Upper lobe of left lung (tissue), 6 donors: ENCODE data around the gene PTBP1. TPM values are rescaled to one million over a fixed set of nuclear protein-coding genes. Genes with fewer than 3 reads are reported as not detected.

Experiments used
- ATAC-seq, 2 donors: fragments of 200-7000 bp; cut with Tn5 transposase; one replicate each; pipeline ENCODE4 v1.9.1; 2022; ENCODE audit warnings: mild to moderate bottlenecking in 2 of 2, moderate library complexity in 2 of 2; ENCODE audit not compliant: low FRiP score in 2 of 2
- DNase-seq, 2 donors: peaks; one replicate each; pipeline ENCODE4 v3.0.0-alpha.2; 2019 to 2020
- H3K27ac ChIP-seq, 4 donors: fragments of 200-600 bp; sonication (generic); one replicate each; pipeline ENCODE4 v1.5.1; 2016 to 2019
- H3K27me3 ChIP-seq, 4 donors: fragments of 200-600 bp; sonication (generic); one replicate each; pipeline ENCODE4 v1.5.1; 2017 to 2019
- H3K36me3 ChIP-seq, 4 donors: fragments of 200-600 bp; sonication (generic); one replicate each; pipeline ENCODE4 v1.5.1; 2016 to 2019
- H3K4me1 ChIP-seq, 4 donors: fragments of 200-600 bp; sonication (generic); one replicate each; pipeline ENCODE4 v1.5.1; 2018 to 2019
- H3K4me3 ChIP-seq, 4 donors: fragments of 200-600 bp; sonication (generic); one replicate each; pipeline ENCODE4 v1.5.1; 2017 to 2019; ENCODE audit warnings: mild to moderate bottlenecking in 2 of 4, moderate library complexity in 1 of 4
- H3K9me3 ChIP-seq, 4 donors: fragments of 200-600 bp; sonication (generic); one replicate each; pipeline ENCODE4 v1.5.1; 2018 to 2019
- EP300 ChIP-seq, 4 donors: sonication (generic); formaldehyde crosslinking; IDR thresholded peaks; one replicate each; pipeline ENCODE4 v1.5.1; 2017; ENCODE audit warnings: antibody characterized with exemption in 4 of 4, control low read depth in 2 of 4
- POLR2A ChIP-seq, 4 donors: fragments of 450-650 bp; IDR thresholded peaks; one replicate each; pipeline ENCODE4 v1.5.1; 2016 to 2017; ENCODE audit warnings: antibody characterized with exemption in 4 of 4, mild to moderate bottlenecking in 2 of 4
- POLR2AphosphoS5 ChIP-seq, 2 donors: sonication (generic); formaldehyde crosslinking; IDR thresholded peaks; one replicate each; pipeline ENCODE4 v1.5.1; 2017; ENCODE audit warnings: antibody characterized with exemption in 2 of 2
- WGBS, 2 donors: methylation state at CpG; one replicate each; pipeline ENCODE4 v1.1.5; 2017 to 2018; 5-methylcytosine and 5-hydroxymethylcytosine counted together
- total RNA-seq, 6 donors: library from RNA; depleted of rRNA in 4 of 6; stranded (reverse); fragments of >200 nt in 4 of 6; gene quantifications; one replicate each; pipeline versions ENCODE4 v1.1.0 to v1.2.1, GENCODE V29; 2016 to 2021
- TF ChIP-seq, protein P1 (sequence below), 6 experiments: fragments of 450-650 bp in 4 of 6; fragments of 200-600 bp in 2 of 6; sonication (generic) in 2 of 6; IDR thresholded peaks; one replicate each; pipeline ENCODE4 v1.5.1; 2016 to 2019; ENCODE audit warnings: antibody characterized with exemption in 6 of 6
- donor health status: DM: no; HTN: no; CAD: no; lungs with moderate emphysema.
- donor health status: DM: no; HTN: yes; CAD: no; lungs with severe emphysema.

The PTBP1 gene
- total RNA-seq, 6 donors from 2014 or later = 122 to 270 (median 219) TPM

- H3K27ac ChIP-seq = peak overlapping the region; percentile 79 to 87 (median 84)
- TF ChIP-seq EP300 (IDR thresholded peaks at IDR 0.05) (no peak), POLR2AphosphoS5 (IDR thresholded peaks at IDR 0.05) (no peak), POLR2A (IDR thresholded peaks at IDR 0.05) (no peak)
- TF ChIP-seq, protein P1, sequence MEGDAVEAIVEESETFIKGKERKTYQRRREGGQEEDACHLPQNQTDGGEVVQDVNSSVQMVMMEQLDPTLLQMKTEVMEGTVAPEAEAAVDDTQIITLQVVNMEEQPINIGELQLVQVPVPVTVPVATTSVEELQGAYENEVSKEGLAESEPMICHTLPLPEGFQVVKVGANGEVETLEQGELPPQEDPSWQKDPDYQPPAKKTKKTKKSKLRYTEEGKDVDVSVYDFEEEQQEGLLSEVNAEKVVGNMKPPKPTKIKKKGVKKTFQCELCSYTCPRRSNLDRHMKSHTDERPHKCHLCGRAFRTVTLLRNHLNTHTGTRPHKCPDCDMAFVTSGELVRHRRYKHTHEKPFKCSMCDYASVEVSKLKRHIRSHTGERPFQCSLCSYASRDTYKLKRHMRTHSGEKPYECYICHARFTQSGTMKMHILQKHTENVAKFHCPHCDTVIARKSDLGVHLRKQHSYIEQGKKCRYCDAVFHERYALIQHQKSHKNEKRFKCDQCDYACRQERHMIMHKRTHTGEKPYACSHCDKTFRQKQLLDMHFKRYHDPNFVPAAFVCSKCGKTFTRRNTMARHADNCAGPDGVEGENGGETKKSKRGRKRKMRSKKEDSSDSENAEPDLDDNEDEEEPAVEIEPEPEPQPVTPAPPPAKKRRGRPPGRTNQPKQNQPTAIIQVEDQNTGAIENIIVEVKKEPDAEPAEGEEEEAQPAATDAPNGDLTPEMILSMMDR (IDR thresholded peaks at IDR 0.05) = no peak
- ATAC-seq (peak in 1 of 2 donors; percentile 16), DNase-seq (no peak)
- H3K27me3 ChIP-seq = no peaks in the 10 kb centered on the region
- WGBS, 2 donors = 82 to 89% methylated on average over 16 to 19 of the region's 19 CpGs
- no peaks in the 10 kb centered on the region for H3K9me3 ChIP-seq
- H3K4me3 ChIP-seq = peak overlapping the region; percentile 29 to 49 (median 40)
- peaks cover 32 to 52% (median 41%) of the 10 kb centered on the region in 4 donors for H3K4me1 ChIP-seq
- no peaks in the 10 kb centered on the region for H3K36me3 ChIP-seq
Measured at GRCh38 chr19:781800-782184, 15.5 kb upstream of the PTBP1 start.

GRCh38 chr19:782185-782877 lies 14.9 kb upstream of the PTBP1 start:
- ATAC-seq = peak; percentile 42 to 81
- WGBS, 2 donors = 29 to 50% methylated on average over 24 to 28 of the region's 29 CpGs
- DNase-seq = no peak
- no peaks in the 10 kb centered on the region for H3K9me3 ChIP-seq
- peak overlapping the region; percentile 29 to 49 (median 40) for H3K4me3 ChIP-seq
- H3K27me3 ChIP-seq = no peaks in the 10 kb centered on the region
- H3K27ac ChIP-seq = peak overlapping the region; percentile 79 to 87 (median 84)
- H3K4me1 ChIP-seq = peaks cover 32 to 52% (median 41%) of the 10 kb centered on the region in 4 donors
- no peaks in the 10 kb centered on the region for H3K36me3 ChIP-seq
- TF ChIP-seq POLR2A (IDR thresholded peaks at IDR 0.05) (no peak), EP300 (IDR thresholded peaks at IDR 0.05) (no peak), POLR2AphosphoS5 (IDR thresholded peaks at IDR 0.05) (no peak)
- TF ChIP-seq, protein P1 (IDR thresholded peaks at IDR 0.05) = no peak

DNA sequence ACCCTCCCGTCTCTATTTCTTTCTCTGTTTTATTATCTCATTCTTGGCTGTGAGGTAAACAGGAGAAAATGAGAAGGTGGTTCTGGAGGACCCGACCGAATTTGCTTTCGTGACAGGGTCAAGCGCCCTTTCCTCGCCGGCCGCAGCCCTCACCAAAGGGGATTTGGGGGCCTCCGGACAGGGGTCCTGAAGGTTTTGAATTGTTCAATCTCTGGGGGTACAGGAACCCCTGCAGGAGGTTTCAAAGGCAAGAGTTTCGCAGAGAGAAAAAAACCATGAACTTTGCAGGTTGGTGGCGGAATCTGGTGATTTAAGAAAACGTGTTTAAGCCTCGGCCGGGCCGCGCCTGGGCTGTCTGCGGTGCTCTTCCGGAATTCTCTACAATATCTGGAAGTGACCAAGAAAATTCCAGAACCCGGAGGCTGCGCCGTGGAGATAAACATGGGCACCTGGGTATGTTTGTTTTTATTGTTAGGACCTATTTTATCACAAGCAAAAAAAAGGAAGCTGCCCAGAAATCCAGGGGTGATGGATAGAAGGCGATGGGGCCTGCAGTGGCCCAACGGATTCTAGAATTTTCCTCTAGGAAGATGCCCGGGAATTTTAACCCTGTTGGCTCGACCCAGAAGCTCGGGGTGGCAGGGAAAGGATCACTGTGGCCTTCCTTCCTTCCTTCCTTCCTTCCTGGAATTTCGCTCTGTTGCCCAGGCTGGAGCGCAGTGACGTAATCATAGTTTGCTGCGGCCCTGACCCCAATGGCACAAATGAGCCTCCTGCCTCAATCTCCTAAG lies 14.2 kb upstream of the PTBP1 start:
- WGBS, 2 donors = 38 to 51% methylated on average over 30 of the region's 30 CpGs
- H3K4me1 ChIP-seq = peaks cover 32 to 54% (median 46%) of the 10 kb centered on the region in 4 donors
- H3K4me3 ChIP-seq = peak overlapping the region; percentile 29 to 49 (median 40)
- TF ChIP-seq EP300 (IDR thresholded peaks at IDR 0.05) (peak in 1 of 4 donors; percentile 17), POLR2AphosphoS5 (IDR thresholded peaks at IDR 0.05) (peak in 1 of 2 donors; percentile 58), POLR2A (IDR thresholded peaks at IDR 0.05) (no peak)
- TF ChIP-seq, protein P1 (IDR thresholded peaks at IDR 0.05) = no peak
- ATAC-seq = peak in 1 of 2 donors; percentile 37
- H3K36me3 ChIP-seq = no peaks in the 10 kb centered on the region
- no peaks in the 10 kb centered on the region for H3K27me3 ChIP-seq
- H3K9me3 ChIP-seq = no peaks in the 10 kb centered on the region
- no peak for DNase-seq
- H3K27ac ChIP-seq = peak overlapping the region; percentile 79 to 87 (median 84)

DNA sequence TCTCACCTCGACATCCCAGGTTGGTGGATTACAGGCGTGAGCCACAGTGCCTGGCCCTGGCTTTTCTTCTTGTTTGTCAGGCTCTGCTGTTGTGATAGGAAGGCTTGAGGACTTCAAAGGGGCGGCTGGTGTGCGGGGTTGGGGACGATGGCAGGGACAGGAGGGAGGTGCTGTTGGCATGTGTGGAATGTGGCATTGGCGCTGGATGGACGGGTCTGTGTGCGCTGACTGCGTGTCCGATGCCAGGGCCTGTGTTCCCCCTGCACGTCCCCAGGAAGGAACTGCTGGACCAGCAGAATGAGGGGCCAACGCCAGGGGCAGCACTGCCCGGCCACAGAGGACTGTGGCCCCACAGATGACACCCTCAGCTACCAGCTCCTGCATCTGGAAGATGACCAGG lies 12.7 kb upstream of the PTBP1 start:
- Histone ChIP-seq H3K36me3 (no peaks in the 10 kb centered on the region), H3K27me3 (no peaks in the 10 kb centered on the region), H3K27ac (peak overlapping the region; percentile 79 to 87 (median 84)), H3K4me3 (peak overlapping the region in 3 of 4 donors; percentile 29 to 49 (median 45)), H3K9me3 (no peaks in the 10 kb centered on the region), H3K4me1 (peaks cover 39 to 58% (median 54%) of the 10 kb centered on the region in 4 donors)
- TF ChIP-seq POLR2AphosphoS5 (IDR thresholded peaks at IDR 0.05) (no peak), POLR2A (IDR thresholded peaks at IDR 0.05) (no peak), EP300 (IDR thresholded peaks at IDR 0.05) (no peak)
- TF ChIP-seq, protein P1 (IDR thresholded peaks at IDR 0.05) = no peak
- 58 to 59% methylated on average over 13 of the region's 13 CpGs for WGBS, 2 donors
- ATAC-seq = peak in 1 of 2 donors; percentile 54
- no peak for DNase-seq
